Colonic mucosa (tissue), 4 donors: ENCODE measurements around the gene DEGS2. TPM values are rescaled to one million over a fixed set of nuclear protein-coding genes. Genes with fewer than 3 reads are reported as not detected.

Experiments
- DNase-seq: peaks from one replicate; pipeline ENCODE4 v3.0.0-alpha.2; 2020
- H3K27ac ChIP-seq: fragments of 200-600 bp; one replicate; pipeline ENCODE4 v1.8.0; 2021
- H3K27me3 ChIP-seq: fragments of 200-600 bp; one replicate; pipeline ENCODE4 v1.8.0; 2021
- H3K36me3 ChIP-seq: fragments of 200-600 bp; one replicate; pipeline ENCODE4 v1.8.0; 2021
- H3K4me1 ChIP-seq: fragments of 200-600 bp; one replicate; pipeline ENCODE4 v1.8.0; 2021; ENCODE audit warnings: mild to moderate bottlenecking
- H3K4me3 ChIP-seq: fragments of 200-600 bp; one replicate; pipeline ENCODE4 v1.8.0; 2021
- H3K9ac ChIP-seq, 2 donors: one replicate each; pipeline ENCODE4 v1.7.0; 2013; ENCODE audit warnings: control low read depth in 2 of 2, low read depth in 2 of 2, low read length in 2 of 2
- H3K9me3 ChIP-seq: fragments of 200-600 bp; one replicate; pipeline ENCODE4 v1.8.0; 2021
- CTCF ChIP-seq: fragments of 200-600 bp; IDR thresholded peaks from one replicate; pipeline ENCODE4 v1.8.0; 2022; ENCODE audit warnings: antibody characterized with exemption, mild to moderate bottlenecking
- intact Hi-C: fragments of 100-400 bp; cut with DNase I; formaldehyde crosslinking; loops from one replicate; pipeline ENCODE4 v1.14.1; 2022
- total RNA-seq, 2 donors: library from RNA; stranded (reverse); fragmentation: NEBNext Ultra II Directional in 1 of 2; extraction: Animal tissue kit (Norgen Biotek cat#: 25700) in 1 of 2; gene quantifications; one replicate each; pipeline ENCODE4 v1.2.1, GENCODE V29; 2021
- donor health status: healthy.
- donor health status: DM: no; HTN: no; CAD: no.
- donor health status: DM: no; HTN: no; CAD: no.

Gene DEGS2
- total RNA-seq, 2 donors from 2014 or later = 37.0 to 54.3 TPM

GRCh38 chr14:100143934-100144333 is 15.5 kb downstream of the DEGS2 start:
- Histone ChIP-seq H3K4me1 (peaks cover 51% of the 10 kb centered on the region), H3K4me3 (no peak overlapping the region), H3K27me3 (no peaks in the 10 kb centered on the region), H3K36me3 (no peaks in the 10 kb centered on the region), H3K27ac (no peak overlapping the region), H3K9ac (peak overlapping the region in 1 of 2 donors; percentile 93), H3K9me3 (no peaks in the 10 kb centered on the region)
- TF ChIP-seq CTCF = no peak
- intact Hi-C loops = no loop called here
- DNase-seq = no peak

- TF ChIP-seq CTCF = no peak
- intact Hi-C loops = no loop called here
- no peaks in the 10 kb centered on the region for H3K27me3 ChIP-seq
- H3K9me3 ChIP-seq = no peaks in the 10 kb centered on the region
- H3K9ac ChIP-seq = no peak overlapping the region
- H3K36me3 ChIP-seq = no peaks in the 10 kb centered on the region
- no peak overlapping the region for H3K4me3 ChIP-seq
- no peak overlapping the region for H3K27ac ChIP-seq
- H3K4me1 ChIP-seq = peaks cover 51% of the 10 kb centered on the region
- no peak for DNase-seq
Measured at GRCh38 chr14:100143523-100143922, 15.9 kb downstream of the DEGS2 start.

DNA sequence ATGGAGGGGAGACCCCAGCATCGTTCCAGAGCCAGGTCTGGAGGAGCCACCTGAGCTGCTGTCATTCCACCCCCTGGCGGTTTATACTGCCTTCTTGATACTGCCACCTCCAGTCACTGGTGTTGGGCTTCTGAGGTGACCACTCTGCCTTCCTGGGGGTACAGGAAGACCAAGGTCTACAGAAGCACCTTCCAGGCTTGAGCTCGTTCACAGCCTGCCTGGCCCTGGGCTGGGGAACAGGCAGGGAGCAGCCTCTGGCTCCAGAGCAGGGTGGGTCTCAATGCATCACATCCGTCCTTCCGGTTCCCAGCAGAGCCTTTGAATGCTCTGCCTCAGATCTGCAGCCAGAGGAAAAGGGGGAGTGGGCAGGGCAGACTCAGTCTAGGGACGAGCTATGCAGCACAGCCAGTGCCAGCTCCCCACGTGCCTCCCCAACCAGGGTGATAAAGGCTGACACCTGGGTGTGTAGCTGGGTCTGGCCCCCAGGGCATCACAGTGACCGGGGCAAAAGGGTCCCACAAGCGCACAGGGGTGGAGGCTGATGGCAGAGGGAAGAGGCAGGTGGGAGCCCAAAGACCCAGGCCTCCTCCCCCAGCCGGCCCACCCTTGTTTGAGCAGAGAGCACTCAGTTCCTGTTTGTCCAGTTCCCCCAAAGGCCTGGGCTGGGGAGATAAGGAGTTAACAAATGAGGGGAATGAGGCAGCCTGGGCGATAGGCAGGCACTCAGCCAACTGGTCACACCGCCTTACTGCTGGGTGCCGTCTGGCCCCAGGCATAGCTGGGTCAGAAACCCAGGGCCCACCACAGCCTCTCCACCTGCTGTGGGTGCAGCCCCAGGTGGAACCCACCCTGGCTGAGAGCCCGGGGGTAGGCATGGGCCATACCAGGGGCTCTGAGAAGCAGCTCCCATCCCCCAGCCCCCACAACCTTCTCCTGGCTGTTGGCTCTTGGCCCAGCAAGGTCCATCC is 17.1 kb downstream of the DEGS2 start:
- DNase-seq = peak; percentile 88
- TF ChIP-seq CTCF = no peak
- Histone ChIP-seq H3K27ac (peak overlapping the region; percentile 72), H3K9me3 (no peaks in the 10 kb centered on the region), H3K4me3 (no peak overlapping the region), H3K4me1 (peaks cover 50% of the 10 kb centered on the region), H3K9ac (peak overlapping the region; percentile 54 to 73), H3K27me3 (no peaks in the 10 kb centered on the region), H3K36me3 (no peaks in the 10 kb centered on the region)
- intact Hi-C loops = no loop called here

- no peak for TF ChIP-seq CTCF
- Histone ChIP-seq H3K4me1 (peaks cover 38% of the 10 kb centered on the region), H3K9ac (peak overlapping the region in 1 of 2 donors; percentile 73), H3K9me3 (no peaks in the 10 kb centered on the region), H3K4me3 (no peak overlapping the region), H3K36me3 (no peaks in the 10 kb centered on the region), H3K27me3 (no peaks in the 10 kb centered on the region), H3K27ac (no peak overlapping the region)
- intact Hi-C loops = no loop called here
- no peak for DNase-seq
Measured at GRCh38 chr14:100141098-100141497, 18.3 kb downstream of the DEGS2 start.

GRCh38 chr14:100140452-100141078 is 18.9 kb downstream of the DEGS2 start:
- H3K9me3 ChIP-seq = no peaks in the 10 kb centered on the region
- no peak overlapping the region for H3K27ac ChIP-seq
- intact Hi-C loops = no loop called here
- peaks cover 33% of the 10 kb centered on the region for H3K4me1 ChIP-seq
- TF ChIP-seq CTCF = no peak
- peak overlapping the region in 1 of 2 donors; percentile 73 for H3K9ac ChIP-seq
- H3K4me3 ChIP-seq = no peak overlapping the region
- no peaks in the 10 kb centered on the region for H3K27me3 ChIP-seq
- peak; percentile 61 for DNase-seq
- H3K36me3 ChIP-seq = no peaks in the 10 kb centered on the region
